IMR-90 (cell line): Measurements from ENCODE around the gene MOG. TPM values are rescaled to one million over a fixed set of nuclear protein-coding genes. Genes with fewer than 3 reads are reported as not detected.

Experiments
- ATAC-seq: fragments of 200-7000 bp; cut with Tn5 transposase; 2 replicates; pipeline ENCODE4 v1.9.1; 2020; ENCODE audit warnings: low read depth, mild to moderate bottlenecking, moderate library complexity
- BruUV-seq: library from RNA; stranded (reverse); fragments of 400-500 nt; replicated peaks from 2 replicates; lab custom pipeline; 2021; lab: Mats Ljungman, UMichigan
- CTCF ChIA-PET: fragments of 300-600 bp; formaldehyde crosslinking; extraction: SDS; loops from one replicate; lab custom pipeline; 2021; ENCODE audit warnings: antibody characterized with exemption; lab: Yijun Ruan, JAX
- POLR2A ChIA-PET: fragments of 300-600 bp; sonication (Branson Sonifier 250); formaldehyde crosslinking; loops from one replicate; lab custom pipeline; 2022; ENCODE audit warnings: antibody characterized with exemption; ENCODE audit not compliant: unreplicated experiment; lab: Charles Lee
- DNase-seq: peaks from one replicate; pipeline ENCODE4 v3.0.0; 2013
- H2AFZ ChIP-seq: replicated peaks from 2 replicates; pipeline ENCODE3; 2013; ENCODE audit warnings: low read length, mild to moderate bottlenecking; ENCODE audit not compliant: poor library complexity
- H2AK5ac ChIP-seq: 2 replicates; pipeline ENCODE4 v1.6.1; 2013; ENCODE audit warnings: low read depth, low read length, inconsistent platforms
- H2AK9ac ChIP-seq: replicated peaks from 2 replicates; pipeline ENCODE3; 2013; ENCODE audit warnings: mild to moderate bottlenecking, low read depth, low read length, moderate library complexity; ENCODE audit not compliant: poor library complexity
- H2BK120ac ChIP-seq: 2 replicates; pipeline ENCODE4 v1.6.1; 2013; ENCODE audit warnings: low read depth, low read length, inconsistent platforms
- H2BK15ac ChIP-seq: 3 replicates; pipeline ENCODE4 v1.6.1; 2013; ENCODE audit warnings: low read depth, low read length, inconsistent platforms
- H2BK20ac ChIP-seq: 2 replicates; pipeline ENCODE4 v1.6.1; 2013; ENCODE audit warnings: low read depth, mild to moderate bottlenecking, inconsistent platforms, low read length, moderate library complexity
- H2BK5ac ChIP-seq: 2 replicates; pipeline ENCODE4 v1.6.1; 2013; ENCODE audit warnings: mild to moderate bottlenecking, low read depth, low read length, inconsistent platforms; ENCODE audit not compliant: poor library complexity, severe bottlenecking
- H3K14ac ChIP-seq: replicated peaks from 2 replicates; pipeline ENCODE4 v1.6.1; 2013; ENCODE audit warnings: low read depth, low read length, inconsistent platforms
- H3K18ac ChIP-seq: 2 replicates; pipeline ENCODE4 v1.6.1; 2013; ENCODE audit warnings: low read depth, low read length, control low read depth
- H3K23ac ChIP-seq: 2 replicates; pipeline ENCODE4 v1.6.1; 2013; ENCODE audit warnings: low read depth, low read length, inconsistent platforms
- H3K27ac ChIP-seq: 2 replicates; pipeline ENCODE4 v1.5.1; 2013; ENCODE audit warnings: mild to moderate bottlenecking, control low read depth, low read length; ENCODE audit not compliant: insufficient read depth
- H3K27me3 ChIP-seq: 2 replicates; pipeline ENCODE4 v1.6.1; 2013; ENCODE audit warnings: low read length; ENCODE audit not compliant: control insufficient read depth, insufficient read depth
- H3K36me3 ChIP-seq: 2 replicates; pipeline ENCODE4 v1.6.1; 2013; ENCODE audit warnings: low read length, mixed read lengths; ENCODE audit not compliant: control insufficient read depth, insufficient read depth
- H3K4ac ChIP-seq: 2 replicates; pipeline ENCODE4 v1.6.1; 2013; ENCODE audit warnings: low read depth, low read length, inconsistent platforms
- H3K4me1 ChIP-seq: 2 replicates; pipeline ENCODE4 v1.6.1; 2013; ENCODE audit warnings: low read length, mixed read lengths; ENCODE audit not compliant: control insufficient read depth, insufficient read depth
- H3K4me2 ChIP-seq: 2 replicates; pipeline ENCODE4 v1.6.1; 2013; ENCODE audit warnings: low read depth, mild to moderate bottlenecking, control low read depth, low read length, moderate library complexity
- H3K4me3 ChIP-seq: 2 replicates; pipeline ENCODE4 v1.5.1; 2013; ENCODE audit warnings: low read depth, mild to moderate bottlenecking, control low read depth, low read length, moderate library complexity; ENCODE audit not compliant: insufficient read depth
- H3K56ac ChIP-seq: 2 replicates; pipeline ENCODE4 v1.6.1; 2013; ENCODE audit warnings: low read length, inconsistent platforms; ENCODE audit not compliant: insufficient read depth; ENCODE audit errors: extremely low read depth
- H3K79me1 ChIP-seq, 2 experiments: 2 replicates each; pipeline ENCODE4 v1.6.1; 2013; ENCODE audit warnings: low read length in 2 of 2, inconsistent platforms in 1 of 2, low read depth in 1 of 2
- H3K9ac ChIP-seq: 2 replicates; pipeline ENCODE4 v1.6.1; 2013; ENCODE audit warnings: low read depth, low read length, control low read depth
- H3K9me1 ChIP-seq: 2 replicates; pipeline ENCODE4 v1.6.1; 2013; ENCODE audit warnings: low read length, inconsistent platforms; ENCODE audit not compliant: insufficient read depth
- H3K9me3 ChIP-seq: 2 replicates; pipeline ENCODE4 v1.6.1; 2013; ENCODE audit warnings: low read length; ENCODE audit not compliant: control insufficient read depth, insufficient read depth
- H4K20me1 ChIP-seq: 2 replicates; pipeline ENCODE4 v1.6.1; 2013; ENCODE audit warnings: low read length, inconsistent platforms; ENCODE audit not compliant: insufficient read depth
- H4K5ac ChIP-seq: 2 replicates; pipeline ENCODE4 v1.6.1; 2013; ENCODE audit warnings: mild to moderate bottlenecking, low read depth, low read length, control low read depth
- H4K8ac ChIP-seq, 2 experiments: 2 replicates each; pipeline ENCODE4 v1.6.1; 2013; ENCODE audit warnings: low read depth in 2 of 2, low read length in 2 of 2, control low read depth in 1 of 2, inconsistent platforms in 1 of 2
- H4K91ac ChIP-seq: 2 replicates; pipeline ENCODE4 v1.6.1; 2013; ENCODE audit warnings: low read depth, low read length, inconsistent platforms; ENCODE audit not compliant: insufficient read depth
- BHLHE40 ChIP-seq: fragments of 150-350 bp; IDR thresholded peaks from 2 replicates; pipeline ENCODE4 v1.6.1; 2016; ENCODE audit warnings: mild to moderate bottlenecking, low read depth, low read length
- CEBPB ChIP-seq: IDR thresholded peaks from 2 replicates; pipeline ENCODE4 v1.6.1; 2012; ENCODE audit warnings: low read depth, low read length, improper control_type of control experiment
- CHD1 ChIP-seq: IDR thresholded peaks from 2 replicates; pipeline ENCODE4 v1.6.1; 2012; ENCODE audit warnings: low read depth, low read length, improper control_type of control experiment
- ELK1 ChIP-seq: fragments of 150-350 bp; IDR thresholded peaks from 2 replicates; pipeline ENCODE4 v1.6.1; 2016; ENCODE audit warnings: low read depth, mild to moderate bottlenecking, low read length, moderate library complexity, borderline replicate concordance
- FOS ChIP-seq: fragments of 150-350 bp; IDR thresholded peaks from 2 replicates; pipeline ENCODE4 v1.6.1; 2016; ENCODE audit warnings: low read depth, low read length
- MAFK ChIP-seq: IDR thresholded peaks from 2 replicates; pipeline ENCODE4 v1.6.1; 2012; ENCODE audit warnings: low read depth, low read length, improper control_type of control experiment
- MAZ ChIP-seq: IDR thresholded peaks from 2 replicates; pipeline ENCODE4 v1.6.1; 2012; ENCODE audit warnings: low read depth, mild to moderate bottlenecking, low read length, improper control_type of control experiment, moderate library complexity, borderline replicate concordance
- MXI1 ChIP-seq: IDR thresholded peaks from 2 replicates; pipeline ENCODE4 v1.6.1; 2012; ENCODE audit warnings: low read depth, mild to moderate bottlenecking, low read length, moderate library complexity, borderline replicate concordance
- NFE2L2 ChIP-seq: fragments of 150-350 bp; IDR thresholded peaks from 2 replicates; pipeline ENCODE4 v1.6.1; 2016; ENCODE audit warnings: low read depth, mild to moderate bottlenecking, low read length
- POLR2A ChIP-seq: IDR thresholded peaks from 2 replicates; pipeline ENCODE4 v1.6.1; 2012; ENCODE audit warnings: mild to moderate bottlenecking, low read depth, low read length
- RAD21 ChIP-seq: IDR thresholded peaks from 2 replicates; pipeline ENCODE4 v1.6.1; 2012; ENCODE audit warnings: low read length, improper control_type of control experiment
- RCOR1 ChIP-seq: IDR thresholded peaks from 2 replicates; pipeline ENCODE4 v1.6.1; 2012; ENCODE audit warnings: mild to moderate bottlenecking, low read length, improper control_type of control experiment; ENCODE audit not compliant: insufficient replicate concordance
- RFX5 ChIP-seq: IDR thresholded peaks from 2 replicates; pipeline ENCODE4 v1.8.0; 2012; ENCODE audit warnings: low read depth, mild to moderate bottlenecking, low read length, moderate library complexity
- SMC3 ChIP-seq: fragments of 150-350 bp; IDR thresholded peaks from 2 replicates; pipeline ENCODE4 v1.6.1; 2016; ENCODE audit warnings: low read depth, mild to moderate bottlenecking, antibody characterized with exemption, low read length, moderate library complexity
- WGBS, 2 experiments: methylation state at CpG; one replicate each; pipeline versions ENCODE4 v1.1.5 to v1.1.7; 2013; ENCODE audit warnings: missing lambda C conversion rate in 2 of 2; ENCODE audit not compliant: insufficient read length in 1 of 2; ENCODE audit errors: extremely low coverage in 2 of 2; 5-methylcytosine and 5-hydroxymethylcytosine counted together
- dilution Hi-C: fragments of 300-500 bp; cut with HindIII; formaldehyde crosslinking; loops from one replicate; pipeline ENCODE4 v1.14.3; 2018; ENCODE audit warnings: low sequenced_read_pairs; ENCODE audit not compliant: unreplicated experiment
- in situ Hi-C: fragments of 300-500 bp; cut with MboI; formaldehyde crosslinking; loops from 3 replicates; pipeline ENCODE4 v1.14.3; 2019; ENCODE audit warnings: low sequenced_read_pairs, inconsistent platforms, mixed read lengths
- intact Hi-C: fragments of 100-400 bp; cut with micrococcal nuclease; formaldehyde crosslinking; loops from 2 replicates; pipeline ENCODE4 v1.10.0; 2022
- polyA plus RNA-seq, 3 experiments: library from polyadenylated mRNA; depleted of rRNA; stranded (reverse); fragments of >200 nt; gene quantifications; 2 replicates each; pipeline ENCODE4 v1.2.3, GENCODE V29; 2012; ENCODE audit warnings: low replicate concordance in 1 of 3
- total RNA-seq: library from RNA; depleted of rRNA; stranded (reverse); fragments of >200 nt; gene quantifications from 2 replicates; pipeline ENCODE4 v1.2.3, GENCODE V29; 2012
- TF ChIP-seq, protein P1 (sequence below): conservative IDR thresholded peaks from 2 replicates; pipeline ENCODE4 v1.5.1; 2012; ENCODE audit warnings: mild to moderate bottlenecking, low read depth, low read length, improper control_type of control experiment

The MOG gene
- total and polyA plus RNA-seq, 2 of the 4 experiments (the other 2 are of a cell fraction): not detected

DNA sequence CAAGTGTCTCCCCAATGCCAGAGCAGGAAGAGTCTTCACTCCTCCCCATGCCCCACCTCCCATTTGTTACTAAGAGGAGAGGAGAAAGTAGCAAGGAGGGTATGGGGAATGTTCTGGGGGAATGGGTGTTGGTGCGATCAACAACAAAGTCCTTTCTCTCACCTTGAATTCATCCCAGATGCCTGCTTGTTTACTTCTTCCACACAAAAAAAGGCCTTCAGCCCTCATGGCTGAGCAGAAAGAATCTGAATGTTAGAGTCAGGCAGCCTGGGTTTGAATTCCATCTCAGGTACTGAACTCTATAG lies 9.9 kb downstream of the MOG start:
- Histone ChIP-seq H3K23ac (no peak overlapping the region), H4K91ac (no peak overlapping the region), H2AK5ac (no peak overlapping the region), H3K36me3 (no peaks in the 10 kb centered on the region), H4K5ac (no peak overlapping the region), H3K79me1 (no peaks in the 10 kb centered on the region), H2BK5ac (no peak overlapping the region), H2AK9ac (no peak overlapping the region), H3K4me1 (no peaks in the 10 kb centered on the region), H3K18ac (no peak overlapping the region), H2BK20ac (no peak overlapping the region), H2AFZ (no peak overlapping the region), H3K4me2 (no peak overlapping the region), H4K8ac (no peak overlapping the region), H3K14ac (no peak overlapping the region), H3K9ac (no peak overlapping the region), H3K4ac (no peak overlapping the region), H3K56ac (no peak overlapping the region), H2BK15ac (no peak overlapping the region), H3K9me1 (no peaks in the 10 kb centered on the region), H3K27ac (no peak overlapping the region), H3K4me3 (no peak overlapping the region), H3K27me3 (peaks cover 2% of the 10 kb centered on the region; the same call in 1 of the 2 replicates), H4K20me1 (no peaks in the 10 kb centered on the region), H2BK120ac (no peak overlapping the region), H3K9me3 (no peaks in the 10 kb centered on the region)
- no peak for ATAC-seq
- TF ChIP-seq SMC3 (no peak), RCOR1 (no peak), CEBPB (no peak), NFE2L2 (no peak), BHLHE40 (no peak), MAFK (no peak), RAD21 (no peak), MAZ (no peak), MXI1 (no peak), POLR2A (no peak), ELK1 (no peak), FOS (no peak), CHD1 (no peak), RFX5 (no peak)
- TF ChIP-seq, protein P1, sequence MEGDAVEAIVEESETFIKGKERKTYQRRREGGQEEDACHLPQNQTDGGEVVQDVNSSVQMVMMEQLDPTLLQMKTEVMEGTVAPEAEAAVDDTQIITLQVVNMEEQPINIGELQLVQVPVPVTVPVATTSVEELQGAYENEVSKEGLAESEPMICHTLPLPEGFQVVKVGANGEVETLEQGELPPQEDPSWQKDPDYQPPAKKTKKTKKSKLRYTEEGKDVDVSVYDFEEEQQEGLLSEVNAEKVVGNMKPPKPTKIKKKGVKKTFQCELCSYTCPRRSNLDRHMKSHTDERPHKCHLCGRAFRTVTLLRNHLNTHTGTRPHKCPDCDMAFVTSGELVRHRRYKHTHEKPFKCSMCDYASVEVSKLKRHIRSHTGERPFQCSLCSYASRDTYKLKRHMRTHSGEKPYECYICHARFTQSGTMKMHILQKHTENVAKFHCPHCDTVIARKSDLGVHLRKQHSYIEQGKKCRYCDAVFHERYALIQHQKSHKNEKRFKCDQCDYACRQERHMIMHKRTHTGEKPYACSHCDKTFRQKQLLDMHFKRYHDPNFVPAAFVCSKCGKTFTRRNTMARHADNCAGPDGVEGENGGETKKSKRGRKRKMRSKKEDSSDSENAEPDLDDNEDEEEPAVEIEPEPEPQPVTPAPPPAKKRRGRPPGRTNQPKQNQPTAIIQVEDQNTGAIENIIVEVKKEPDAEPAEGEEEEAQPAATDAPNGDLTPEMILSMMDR: no peak
- WGBS, 2 experiments: no CpG with 5 or more reads among the region's 1 CpG
- dilution Hi-C loops: no loop called here
- POLR2A ChIA-PET: no interaction called here
- no TSS peak for BruUV-seq
- intact Hi-C loops: no loop called here
- no peak for DNase-seq
- in situ Hi-C loops: no loop called here
- CTCF ChIA-PET: interaction anchor here (0.6 to 4.1 kb wide), 3 partner anchors 13 to 817 kb away, joined by 3 to 33 read pairs (median 28); no protein-coding TSS in a partner anchor
